HEK293 (cell line): ENCODE results near the gene BUB3.
A peak's percentile ranks its signal among the peaks of the same experiment; 100 is the strongest.

ENCODE experiments used
- CTCF ChIA-PET: fragments of 350-600 bp; formaldehyde crosslinking; extraction: SDS; loops from one replicate; lab custom pipeline; 2021; ENCODE audit warnings: antibody characterized with exemption; lab: Yijun Ruan, JAX
- POLR2A ChIA-PET: fragments of 300-600 bp; formaldehyde crosslinking; extraction: SDS; loops from one replicate; lab custom pipeline; 2020; ENCODE audit warnings: antibody characterized with exemption, inconsistent platforms; lab: Yijun Ruan, JAX
- H3K27ac ChIP-seq: fragments of 200-500 bp; sonication (Bioruptor generic); 2 replicates; pipeline ENCODE4 v1.5.1; 2014; ENCODE audit warnings: low read depth, low read length, control low read depth, inconsistent platforms; ENCODE audit errors: extremely low read depth
- H3K36me3 ChIP-seq, 2 experiments: fragments of 200-500 bp in 1 of 2; sonication (Bioruptor generic) in 1 of 2; 1 replicate in 1 of 2; 2 replicates in 1 of 2; pipeline ENCODE4 v1.5.1; 2014 to 2017; ENCODE audit warnings: inconsistent platforms in 2 of 2, low read length in 2 of 2; ENCODE audit not compliant: control insufficient read depth in 2 of 2, insufficient read depth in 1 of 2
- H3K4me1 ChIP-seq: fragments of 200-500 bp; sonication (Bioruptor generic); 2 replicates; pipeline ENCODE4 v1.5.1; 2014; ENCODE audit warnings: mild to moderate bottlenecking, low read length, inconsistent platforms; ENCODE audit not compliant: control insufficient read depth, insufficient read depth
- H3K4me3 ChIP-seq: 2 replicates; pipeline ENCODE4 v1.5.1; 2011; ENCODE audit warnings: low read depth, mild to moderate bottlenecking, control low read depth, low read length, moderate library complexity
- H3K9me3 ChIP-seq: fragments of 200-500 bp; sonication (Bioruptor generic); 2 replicates; pipeline ENCODE4 v1.5.1; 2014; ENCODE audit warnings: low read depth, low read length, inconsistent platforms; ENCODE audit not compliant: control insufficient read depth, insufficient read depth
- AEBP2 ChIP-seq: fragments of 450-650 bp; formaldehyde crosslinking; IDR thresholded peaks from 2 replicates; pipeline ENCODE4 v1.5.1; 2016; ENCODE audit warnings: missing biosample characterization, missing genetic modification characterization, borderline replicate concordance
- EGR2 ChIP-seq: fragments of 450-650 bp; formaldehyde crosslinking; IDR thresholded peaks from 2 replicates; pipeline ENCODE4 v1.5.1; 2016; ENCODE audit warnings: low read depth, missing biosample characterization, missing genetic modification characterization
- KLF10 ChIP-seq: fragments of 450-650 bp; IDR thresholded peaks from 2 replicates; pipeline ENCODE4 v1.5.1; 2018; ENCODE audit warnings: missing biosample characterization, mild to moderate bottlenecking, missing genetic modification characterization
- PATZ1 ChIP-seq: fragments of 450-650 bp; formaldehyde crosslinking; IDR thresholded peaks from 2 replicates; pipeline ENCODE4 v1.5.1; 2016; ENCODE audit warnings: missing biosample characterization, missing genetic modification characterization
- SALL2 ChIP-seq: fragments of 450-650 bp; formaldehyde crosslinking; IDR thresholded peaks from 2 replicates; pipeline ENCODE4 v1.5.0; 2017; ENCODE audit warnings: missing biosample characterization, mild to moderate bottlenecking, missing genetic modification characterization, borderline replicate concordance
- TSHZ1 ChIP-seq: fragments of 450-650 bp; formaldehyde crosslinking; IDR thresholded peaks from 2 replicates; pipeline ENCODE4 v1.5.1; 2016; ENCODE audit warnings: missing biosample characterization, missing genetic modification characterization, borderline replicate concordance
- ZBTB11 ChIP-seq: fragments of 450-650 bp; formaldehyde crosslinking; conservative IDR thresholded peaks from 2 replicates; pipeline ENCODE4 v1.5.1; 2016; ENCODE audit warnings: low read depth, missing biosample characterization, missing genetic modification characterization
- ZBTB26 ChIP-seq: fragments of 450-650 bp; formaldehyde crosslinking; optimal IDR thresholded peaks from 2 replicates; pipeline ENCODE3; 2016; ENCODE audit warnings: missing biosample characterization, mild to moderate bottlenecking, missing genetic modification characterization
- ZBTB48 ChIP-seq: fragments of 450-650 bp; formaldehyde crosslinking; IDR thresholded peaks from 2 replicates; pipeline ENCODE4 v1.5.1; 2016; ENCODE audit warnings: missing biosample characterization, missing genetic modification characterization
- ZBTB8A ChIP-seq: fragments of 450-650 bp; formaldehyde crosslinking; IDR thresholded peaks from 2 replicates; pipeline ENCODE4 v1.5.1; 2016; ENCODE audit warnings: missing biosample characterization, missing genetic modification characterization
- ZFHX2 ChIP-seq: fragments of 450-650 bp; formaldehyde crosslinking; conservative IDR thresholded peaks from 2 replicates; pipeline ENCODE4 v1.5.1; 2016; ENCODE audit warnings: missing biosample characterization, missing genetic modification characterization
- ZNF184 ChIP-seq: fragments of 450-650 bp; IDR thresholded peaks from 2 replicates; pipeline ENCODE4 v1.5.1; 2018; ENCODE audit warnings: missing biosample characterization, mild to moderate bottlenecking, missing genetic modification characterization
- ZNF335 ChIP-seq: fragments of 450-650 bp; formaldehyde crosslinking; conservative IDR thresholded peaks from 2 replicates; pipeline ENCODE4 v1.5.1; 2016; ENCODE audit warnings: missing biosample characterization, missing genetic modification characterization
- ZNF560 ChIP-seq: fragments of 450-650 bp; formaldehyde crosslinking; IDR thresholded peaks from 2 replicates; pipeline ENCODE4 v1.5.1; 2017; ENCODE audit warnings: missing biosample characterization, missing genetic modification characterization, borderline replicate concordance
- ZNF571 ChIP-seq: fragments of 450-650 bp; formaldehyde crosslinking; IDR thresholded peaks from 2 replicates; pipeline ENCODE4 v1.5.0; 2017; ENCODE audit warnings: missing biosample characterization, missing genetic modification characterization
- ZNF692 ChIP-seq: fragments of 450-650 bp; formaldehyde crosslinking; IDR thresholded peaks from 2 replicates; pipeline ENCODE4 v1.5.1; 2016; ENCODE audit warnings: missing biosample characterization, missing genetic modification characterization
- ZSCAN5A ChIP-seq: fragments of 450-650 bp; formaldehyde crosslinking; IDR thresholded peaks from 2 replicates; pipeline ENCODE4 v1.5.1; 2016; ENCODE audit warnings: missing biosample characterization, missing genetic modification characterization

The BUB3 gene

GRCh38 chr10:123147635-123148413, 6.4 kb upstream of the BUB3 start, which contains the start of gene HMX2:
Gene HMX2 (plus strand): TSS chr10:123148136. CDS start chr10:123148379, 243 bp downstream.
- ChIA-PET POLR2A (no interaction called here), CTCF (no interaction called here)
- H3K36me3 ChIP-seq: no peaks in the 10 kb centered on the region
- no peaks in the 10 kb centered on the region for H3K9me3 ChIP-seq
- peak within 1 kb of the TSS; percentile 37 for H3K4me3 ChIP-seq
- no peaks in the 10 kb centered on the region; the same call in 1 of the 2 replicates for H3K4me1 ChIP-seq
- H3K27ac ChIP-seq: no peak within 1 kb of the TSS; the same call in 1 of the 2 replicates
- TF ChIP-seq ZNF335 (tag by site-specific recombination): peak; percentile 78
- no peak for TF ChIP-seq ZBTB48 (tag by site-specific recombination)
- TF ChIP-seq ZNF571 (tag by site-specific recombination): no peak
- 0 out of 2 replicates have a peak, but pooled peaks have one; percentile 14 for TF ChIP-seq ZBTB11 (tag by site-specific recombination)
- no peak for TF ChIP-seq ZSCAN5A (tag by site-specific recombination)
- no peak for TF ChIP-seq PATZ1 (tag by site-specific recombination)
- TF ChIP-seq ZNF560 (tag by site-specific recombination): no peak
- TF ChIP-seq EGR2: peak; percentile 64
- TF ChIP-seq AEBP2: no peak
- no peak for TF ChIP-seq ZNF184 (tag by site-specific recombination)
- TF ChIP-seq ZNF692: no peak
- no peak for TF ChIP-seq KLF10 (tag by site-specific recombination)
- peak; percentile 59; the same call in 1 of the 2 replicates for TF ChIP-seq ZBTB8A (tag by site-specific recombination)
- peak; percentile 31; the same call in 1 of the 2 replicates for TF ChIP-seq ZFHX2
- TF ChIP-seq TSHZ1: no peak
- TF ChIP-seq ZBTB26 (tag by site-specific recombination): peak; percentile 59
- TF ChIP-seq SALL2 (tag by site-specific recombination): no peak
